ENCODE measurements around the gene GPC5.

DNA sequence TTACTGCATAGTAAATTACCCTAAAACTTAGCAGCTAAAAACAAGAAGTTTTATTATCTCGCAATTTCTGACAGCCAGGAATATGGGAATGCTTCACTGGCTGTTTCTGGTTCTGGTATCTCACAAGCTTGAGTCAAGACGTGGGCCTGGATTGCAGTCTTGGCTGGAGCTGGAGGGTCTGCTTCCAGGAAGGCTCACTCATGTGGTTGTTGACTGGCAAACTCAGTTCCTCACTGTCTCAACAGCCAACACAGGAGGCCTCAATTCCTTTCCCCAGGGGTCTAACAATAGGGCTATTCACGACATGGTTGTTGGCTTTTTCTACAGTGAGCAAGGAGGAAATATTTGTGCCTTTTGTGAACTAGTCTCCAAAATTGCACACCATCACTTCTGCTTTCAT, 146.3 kb downstream of the GPC5 start:
- TF ChIP-seq, protein P1, sequence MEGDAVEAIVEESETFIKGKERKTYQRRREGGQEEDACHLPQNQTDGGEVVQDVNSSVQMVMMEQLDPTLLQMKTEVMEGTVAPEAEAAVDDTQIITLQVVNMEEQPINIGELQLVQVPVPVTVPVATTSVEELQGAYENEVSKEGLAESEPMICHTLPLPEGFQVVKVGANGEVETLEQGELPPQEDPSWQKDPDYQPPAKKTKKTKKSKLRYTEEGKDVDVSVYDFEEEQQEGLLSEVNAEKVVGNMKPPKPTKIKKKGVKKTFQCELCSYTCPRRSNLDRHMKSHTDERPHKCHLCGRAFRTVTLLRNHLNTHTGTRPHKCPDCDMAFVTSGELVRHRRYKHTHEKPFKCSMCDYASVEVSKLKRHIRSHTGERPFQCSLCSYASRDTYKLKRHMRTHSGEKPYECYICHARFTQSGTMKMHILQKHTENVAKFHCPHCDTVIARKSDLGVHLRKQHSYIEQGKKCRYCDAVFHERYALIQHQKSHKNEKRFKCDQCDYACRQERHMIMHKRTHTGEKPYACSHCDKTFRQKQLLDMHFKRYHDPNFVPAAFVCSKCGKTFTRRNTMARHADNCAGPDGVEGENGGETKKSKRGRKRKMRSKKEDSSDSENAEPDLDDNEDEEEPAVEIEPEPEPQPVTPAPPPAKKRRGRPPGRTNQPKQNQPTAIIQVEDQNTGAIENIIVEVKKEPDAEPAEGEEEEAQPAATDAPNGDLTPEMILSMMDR (IDR thresholded peaks at IDR 0.05 in 8 of 11, conservative IDR thresholded peaks at IDR 0.05 in 3 of 11): no peak
- TF ChIP-seq POLR2A (IDR thresholded peaks at IDR 0.05) (no peak), POLR2AphosphoS5 (IDR thresholded peaks at IDR 0.05) (no peak)

All from spleen (tissue), 7 donors.